ENCODE measurements around the gene NGFR.

DNA sequence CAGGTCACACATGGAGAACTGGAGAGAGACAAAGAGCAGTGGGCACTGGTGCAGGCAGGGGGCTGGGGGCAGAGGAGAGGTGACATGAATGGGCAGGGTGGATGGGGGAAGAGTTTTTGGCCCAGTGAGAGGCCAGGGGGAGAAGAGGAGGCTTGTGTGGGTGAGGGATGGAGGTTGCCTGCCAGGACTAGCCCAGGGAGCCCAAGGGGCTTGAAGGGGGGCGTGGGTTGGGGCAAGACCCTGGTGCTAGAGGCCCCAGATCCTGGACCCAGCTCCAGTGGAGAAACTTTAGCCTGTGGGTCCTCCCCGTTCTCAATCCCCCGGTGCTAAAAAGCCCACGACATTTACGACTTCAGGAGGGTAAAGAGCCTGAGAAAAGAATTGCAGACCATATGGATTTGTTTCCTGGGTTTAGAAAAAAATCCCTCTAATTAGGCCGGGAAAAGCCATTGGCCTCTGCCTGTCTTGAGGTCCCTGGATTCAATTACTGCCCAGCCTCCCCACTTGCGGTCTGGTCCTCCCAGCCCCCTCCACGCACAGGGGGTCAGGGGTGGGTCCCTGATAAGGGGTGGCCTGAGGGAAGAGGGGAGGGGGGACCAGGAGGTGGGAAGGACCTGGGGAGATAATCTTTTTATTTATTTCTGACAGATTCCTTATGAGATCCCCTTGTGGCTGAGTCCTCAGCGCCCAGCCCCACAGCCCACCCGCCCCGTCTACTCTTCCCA lies 33.0 kb downstream of the NGFR start:
- TF ChIP-seq, protein P1, sequence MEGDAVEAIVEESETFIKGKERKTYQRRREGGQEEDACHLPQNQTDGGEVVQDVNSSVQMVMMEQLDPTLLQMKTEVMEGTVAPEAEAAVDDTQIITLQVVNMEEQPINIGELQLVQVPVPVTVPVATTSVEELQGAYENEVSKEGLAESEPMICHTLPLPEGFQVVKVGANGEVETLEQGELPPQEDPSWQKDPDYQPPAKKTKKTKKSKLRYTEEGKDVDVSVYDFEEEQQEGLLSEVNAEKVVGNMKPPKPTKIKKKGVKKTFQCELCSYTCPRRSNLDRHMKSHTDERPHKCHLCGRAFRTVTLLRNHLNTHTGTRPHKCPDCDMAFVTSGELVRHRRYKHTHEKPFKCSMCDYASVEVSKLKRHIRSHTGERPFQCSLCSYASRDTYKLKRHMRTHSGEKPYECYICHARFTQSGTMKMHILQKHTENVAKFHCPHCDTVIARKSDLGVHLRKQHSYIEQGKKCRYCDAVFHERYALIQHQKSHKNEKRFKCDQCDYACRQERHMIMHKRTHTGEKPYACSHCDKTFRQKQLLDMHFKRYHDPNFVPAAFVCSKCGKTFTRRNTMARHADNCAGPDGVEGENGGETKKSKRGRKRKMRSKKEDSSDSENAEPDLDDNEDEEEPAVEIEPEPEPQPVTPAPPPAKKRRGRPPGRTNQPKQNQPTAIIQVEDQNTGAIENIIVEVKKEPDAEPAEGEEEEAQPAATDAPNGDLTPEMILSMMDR (conservative IDR thresholded peaks at IDR 0.05; ENCODE audit: low read depth, low read length) = no peak
- TF ChIP-seq EZH2 (IDR thresholded peaks at IDR 0.05; ENCODE audit: borderline replicate concordance, low read depth, low read length, poor library complexity, severe bottlenecking) = no peak
